GM18873 (cell line): Measurements from ENCODE around the gene CFAP61.
A peak's percentile ranks its signal among the peaks of the same experiment; 100 is the strongest.

ENCODE experiments used
- ATAC-seq: cut with Tn5 transposase; IDR thresholded peaks from one replicate; pipeline ENCODE4 v1.9.1; 2021; ENCODE audit warnings: mild to moderate bottlenecking, moderate library complexity, moderate number of reproducible peaks; ENCODE audit not compliant: unreplicated experiment, low FRiP score

Gene CFAP61

DNA sequence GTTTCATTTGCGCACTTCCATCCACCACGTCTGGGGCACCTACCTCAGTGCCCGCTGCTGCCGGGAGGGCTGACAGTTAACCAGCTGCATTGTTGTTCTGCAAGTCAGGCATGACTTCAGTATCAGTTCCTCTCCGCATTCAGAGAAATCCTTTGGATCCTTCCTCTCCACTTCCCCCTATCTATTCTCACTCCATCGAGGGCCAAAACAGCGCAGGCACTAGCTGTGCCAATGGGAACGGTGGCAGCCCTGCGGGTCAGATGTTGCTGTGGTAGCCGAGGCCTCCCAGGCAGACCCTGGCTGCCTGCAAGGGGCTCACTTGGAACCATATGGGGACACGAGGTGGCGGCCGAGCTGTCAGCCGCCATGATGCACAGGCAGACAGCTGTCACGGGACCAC is 251.4 kb downstream of the CFAP61 start:
- no peak for ATAC-seq

DNA sequence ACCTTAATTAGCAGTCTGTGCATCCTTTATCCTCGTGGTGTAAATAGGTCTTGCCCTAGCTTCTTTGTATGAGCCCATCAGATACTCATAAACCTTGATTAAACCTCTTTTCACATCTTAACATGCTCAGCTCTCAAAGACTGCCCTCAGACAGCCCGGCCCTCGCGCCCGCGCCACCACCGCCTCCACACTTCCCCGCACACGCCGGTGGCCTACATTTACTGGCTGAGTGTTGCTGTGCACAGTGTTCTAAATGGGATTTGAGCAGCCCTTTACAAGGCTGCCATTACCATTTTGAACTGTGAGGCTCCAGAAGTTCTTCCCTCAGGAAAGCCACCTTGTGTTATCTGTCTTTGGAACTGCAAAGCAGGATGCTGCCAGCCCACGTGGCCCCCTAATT is 252.6 kb downstream of the CFAP61 start:
- no peak for ATAC-seq

DNA sequence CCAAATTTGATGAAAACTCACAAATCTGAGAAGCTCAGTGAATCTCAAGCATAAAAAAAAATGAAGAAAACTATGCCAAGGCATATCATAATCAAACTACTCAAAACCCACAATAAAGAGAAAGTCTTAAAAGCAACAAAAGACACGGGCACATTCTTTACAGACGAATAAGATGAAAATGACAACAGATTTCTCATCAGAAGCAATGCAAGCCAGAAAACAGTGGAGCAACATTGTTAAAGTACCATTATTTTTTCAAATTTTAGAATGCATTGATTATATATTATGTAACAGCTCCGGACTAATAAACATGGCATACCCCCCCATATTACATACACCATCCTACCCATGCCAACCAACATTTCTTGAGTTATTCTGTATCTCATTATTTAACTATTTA is 260.2 kb downstream of the CFAP61 start:
- no peak for ATAC-seq

DNA sequence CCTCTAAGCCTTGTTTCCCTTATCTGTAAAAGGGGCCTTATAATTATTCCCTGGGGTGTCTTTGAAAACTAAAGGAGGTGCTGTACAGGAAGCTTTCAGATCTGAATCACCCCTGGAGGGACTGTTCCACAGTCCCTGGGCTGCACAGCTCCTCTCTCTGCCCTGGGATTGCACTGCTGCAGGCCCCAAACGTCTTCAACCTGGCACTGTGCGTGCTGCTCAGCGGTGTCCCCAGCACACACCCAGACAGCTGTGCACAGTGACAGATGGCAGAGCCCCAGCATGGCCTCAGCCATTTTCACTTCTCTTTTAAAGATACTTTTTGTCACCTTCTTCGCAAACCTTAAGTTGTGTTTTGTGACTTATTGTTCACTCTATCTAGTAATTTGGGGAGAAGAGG is 264.9 kb downstream of the CFAP61 start:
- ATAC-seq = peak; percentile 56

DNA sequence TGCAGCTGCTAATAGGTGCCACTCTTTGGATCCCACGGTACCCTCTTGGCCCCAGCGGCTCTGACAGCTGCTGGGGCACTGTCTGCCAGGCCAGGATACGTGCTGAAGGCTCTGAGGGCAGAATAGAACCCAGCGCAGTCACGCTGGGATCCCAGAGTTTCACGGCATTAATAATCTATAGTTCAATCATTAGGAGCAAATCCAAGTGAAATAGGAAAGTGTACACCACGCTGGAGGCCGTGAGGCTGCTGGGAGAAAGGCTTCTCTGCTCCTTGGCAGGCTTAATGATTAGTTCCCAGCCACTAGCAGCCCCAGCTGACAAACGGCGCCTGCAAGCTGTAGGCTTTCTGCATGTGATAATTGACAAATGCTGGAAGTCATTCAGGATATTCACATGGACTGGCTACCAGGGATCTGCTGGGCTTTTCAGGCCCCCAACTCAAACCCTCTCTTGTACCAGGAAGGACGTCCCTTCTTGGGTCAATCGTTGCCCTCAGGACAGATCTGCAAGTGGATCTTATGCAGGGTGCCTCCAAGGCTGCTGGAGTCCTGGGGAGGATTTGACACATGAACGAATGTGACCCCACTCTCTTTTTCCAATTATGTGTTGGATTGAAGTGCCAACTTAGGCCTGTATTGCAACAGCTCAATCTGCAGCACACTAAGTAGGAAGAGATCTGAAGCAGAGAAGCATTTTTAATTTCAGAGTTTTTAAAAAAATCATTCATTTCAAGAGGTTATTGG is 265.5 kb downstream of the CFAP61 start:
- peak; percentile 24 for ATAC-seq

DNA sequence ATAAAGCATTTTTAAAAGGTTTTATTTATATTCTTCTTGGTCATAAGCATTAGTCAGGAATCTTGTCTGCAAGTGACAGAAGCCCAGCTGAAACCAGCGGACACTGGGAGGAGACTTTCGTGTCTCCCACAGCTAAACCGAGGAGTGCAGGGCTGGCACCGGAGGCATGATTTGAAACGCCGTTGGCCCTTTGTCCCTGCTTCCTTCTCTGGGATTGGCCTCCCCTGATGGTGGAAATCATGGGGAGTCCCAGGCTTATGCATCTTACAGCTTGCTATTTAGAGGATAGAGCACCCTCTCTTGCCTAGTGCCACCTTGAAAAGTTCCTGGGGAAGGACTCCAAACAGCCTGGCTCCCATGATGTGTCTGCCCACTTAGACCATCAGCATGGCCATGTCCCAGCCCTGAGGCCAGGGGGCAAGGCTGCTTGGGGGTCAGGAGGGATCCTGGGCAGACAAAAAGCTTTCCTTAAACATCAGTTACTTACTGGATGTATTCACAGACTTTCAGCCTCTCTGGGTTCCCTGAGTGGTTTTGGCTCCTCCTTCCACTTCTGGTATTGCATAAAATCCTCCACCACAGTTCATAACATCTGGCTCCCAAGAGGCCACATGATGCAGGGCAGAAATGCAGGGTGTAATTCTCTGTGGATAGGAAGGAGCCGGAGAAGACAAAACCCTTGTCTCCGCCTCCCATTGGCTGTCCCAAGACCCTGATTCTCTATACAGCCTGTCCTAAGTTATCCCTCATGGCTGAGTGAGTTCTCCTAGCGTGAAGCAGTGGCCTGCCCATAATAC is 266.2 kb downstream of the CFAP61 start:
- no peak for ATAC-seq

DNA sequence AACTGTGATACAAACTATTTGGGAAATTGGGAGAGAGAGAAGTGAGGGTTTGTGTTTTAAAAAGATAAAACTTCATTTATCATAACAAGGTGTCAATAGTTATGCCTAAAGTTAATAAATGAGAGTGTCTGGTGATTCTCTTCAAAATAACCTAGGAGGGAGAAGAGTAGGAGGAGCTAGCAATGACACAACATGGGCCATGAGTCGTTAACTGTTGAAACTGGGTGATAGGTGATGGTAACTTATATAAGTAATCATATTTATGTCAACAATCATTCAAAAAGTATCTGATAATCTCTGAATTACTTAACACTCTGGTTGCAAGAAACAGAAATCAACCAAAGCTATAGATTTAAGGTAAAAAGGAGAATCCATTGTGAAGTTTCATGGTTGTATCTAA is 268.8 kb downstream of the CFAP61 start:
- ATAC-seq = no peak

DNA sequence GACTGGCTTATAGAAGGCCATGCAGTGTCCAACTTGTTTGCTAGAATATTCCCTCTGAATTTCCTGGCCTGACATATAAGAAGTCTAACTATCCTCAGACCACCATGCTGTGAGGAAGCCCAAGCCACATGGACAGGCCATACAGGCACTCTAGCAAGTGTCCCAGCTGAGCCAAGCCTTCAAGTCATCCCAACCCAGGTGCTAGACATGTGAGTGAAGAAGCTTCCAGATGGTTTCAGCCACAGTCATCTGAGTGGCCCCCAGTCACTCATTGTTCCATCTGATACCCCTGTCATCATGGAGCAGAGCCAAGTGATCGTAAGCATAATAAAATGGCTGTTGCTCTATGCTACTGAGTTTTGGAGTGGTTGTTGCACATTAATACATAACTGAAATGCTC is 269.6 kb downstream of the CFAP61 start:
- no peak for ATAC-seq

DNA sequence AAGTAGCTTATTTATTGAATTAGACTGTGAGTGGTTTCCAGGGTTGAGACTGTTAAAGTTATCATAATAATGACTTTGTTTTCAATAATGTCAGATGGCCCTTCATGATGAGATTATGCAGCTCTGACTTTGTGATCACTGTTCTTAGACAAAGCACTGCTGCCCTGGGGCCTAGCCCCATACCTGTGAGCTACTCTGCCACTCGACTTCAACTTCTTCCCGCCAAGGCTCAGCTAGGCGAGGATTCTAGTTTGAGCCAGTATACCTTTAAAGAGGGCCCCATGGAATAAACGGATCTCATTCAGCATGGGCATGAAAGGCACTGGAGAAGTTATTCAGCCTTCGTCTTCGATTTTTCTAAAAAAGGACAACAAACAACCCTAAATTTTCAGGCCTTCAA is 270.6 kb downstream of the CFAP61 start:
- no peak for ATAC-seq

DNA sequence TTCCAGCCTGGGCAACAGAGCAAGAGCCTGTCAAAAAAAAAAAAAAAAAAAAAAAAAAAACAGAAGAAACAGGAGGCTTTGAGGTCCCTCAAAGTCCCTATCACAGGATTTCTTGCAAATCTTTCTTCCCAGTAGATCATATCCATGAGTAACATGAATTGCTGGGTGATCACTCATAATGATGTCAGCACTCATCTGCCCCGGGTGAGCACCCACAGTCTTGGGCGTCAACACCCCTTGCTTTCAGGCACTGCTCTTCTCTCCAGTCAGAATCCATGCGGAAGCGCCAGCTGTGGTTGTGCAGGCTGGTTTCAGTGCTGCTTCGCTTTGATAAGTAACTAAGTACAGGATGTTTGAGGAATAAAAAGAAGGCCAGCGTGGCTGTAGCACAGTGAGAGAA is 275.4 kb downstream of the CFAP61 start:
- ATAC-seq = no peak

DNA sequence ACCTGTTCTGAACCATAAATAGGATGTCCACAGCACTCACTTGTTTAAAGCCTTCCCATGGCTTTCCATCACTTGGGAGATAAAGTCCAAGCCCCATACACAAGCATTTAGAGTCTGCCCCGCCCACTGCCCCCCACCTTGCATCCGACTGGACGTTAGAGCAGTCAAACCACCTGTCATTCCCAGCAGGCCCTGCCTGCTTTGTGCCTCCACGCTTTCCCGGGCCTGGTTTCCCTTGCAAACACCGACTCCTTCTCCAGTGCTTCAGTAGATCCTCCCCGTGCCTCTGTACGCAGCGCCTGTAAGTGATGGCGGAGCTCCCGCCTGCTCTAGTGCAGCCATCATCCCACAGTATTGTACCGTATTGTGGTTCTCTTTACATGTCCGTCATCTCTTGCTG is 277.2 kb downstream of the CFAP61 start:
- no peak for ATAC-seq

DNA sequence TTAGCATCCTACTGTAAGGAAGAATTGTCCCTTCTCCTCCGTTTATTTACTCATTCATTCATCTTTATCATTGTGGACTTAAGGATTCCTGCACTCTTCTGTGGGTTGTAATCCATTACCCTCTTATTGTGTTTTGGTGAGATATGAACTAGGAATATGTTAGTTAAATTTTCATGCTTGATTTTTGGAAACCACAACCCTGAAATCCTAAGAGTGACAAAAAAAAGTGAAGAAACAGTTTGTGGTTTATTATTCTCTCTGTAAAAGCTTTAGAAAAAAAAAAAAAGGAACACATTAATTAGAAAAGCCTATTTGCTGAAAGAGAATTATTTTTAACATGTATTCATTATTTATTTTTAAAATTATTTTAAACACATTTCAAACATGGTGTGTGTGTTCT is 278.8 kb downstream of the CFAP61 start:
- no peak for ATAC-seq

DNA sequence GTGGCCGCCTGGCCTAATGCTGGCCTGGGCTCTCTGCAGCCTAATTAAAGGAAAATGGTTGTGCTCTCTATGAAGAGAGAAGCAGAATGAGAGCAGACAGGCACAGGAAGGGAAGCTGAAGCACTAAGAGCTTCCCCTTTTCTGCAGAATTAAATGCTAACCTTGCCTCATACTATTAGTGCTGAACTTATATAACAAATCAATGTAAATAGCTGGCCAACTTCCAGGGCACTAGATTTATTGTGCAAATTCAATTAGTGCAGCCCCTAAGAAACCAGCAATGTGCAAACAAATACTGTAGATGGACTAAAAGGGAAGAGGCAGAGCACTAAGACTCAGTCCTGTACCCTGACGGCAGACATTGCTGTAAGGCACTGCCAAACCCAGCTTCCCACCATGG is 279.5 kb downstream of the CFAP61 start:
- no peak for ATAC-seq

DNA sequence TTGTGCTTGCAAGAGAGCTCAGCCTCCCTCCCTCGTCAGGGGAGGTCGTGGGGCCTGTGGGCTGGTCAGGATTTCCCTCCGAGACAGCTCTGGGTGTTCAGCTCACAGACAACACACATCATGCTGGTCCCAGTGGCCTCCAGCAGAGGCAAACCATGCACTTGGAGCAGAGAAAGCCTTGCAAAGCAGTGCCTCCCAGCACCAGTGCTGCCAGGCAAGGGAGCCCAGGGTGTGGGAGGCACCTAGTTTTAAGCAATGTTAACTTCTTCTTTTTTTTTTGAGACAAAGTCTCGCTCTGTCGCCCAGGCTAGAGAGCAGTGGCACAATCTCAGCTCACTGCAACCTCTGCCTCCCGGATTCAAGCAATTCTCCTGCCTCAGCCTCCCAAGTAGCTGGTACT is 281.5 kb downstream of the CFAP61 start:
- ATAC-seq = no peak

DNA sequence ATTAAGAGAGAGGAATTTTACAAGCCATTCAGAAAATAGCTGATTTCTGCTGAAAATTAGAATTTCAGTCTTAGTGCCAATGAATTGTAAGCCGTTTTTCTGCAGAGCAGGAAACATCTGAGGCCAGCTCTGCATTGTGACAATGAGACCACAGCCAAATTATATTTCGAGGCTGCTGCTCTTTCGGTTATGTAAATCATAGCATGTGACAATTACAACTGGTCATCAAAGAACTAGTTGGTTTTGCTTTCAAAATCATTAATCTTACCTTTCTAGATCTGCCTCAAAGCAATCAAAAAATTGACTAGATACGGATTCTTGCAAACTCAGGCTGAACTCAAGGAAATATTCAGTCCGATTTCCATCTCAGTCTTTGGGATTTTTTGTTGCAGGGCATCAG is 282.2 kb downstream of the CFAP61 start:
- peak; percentile 91 for ATAC-seq

DNA sequence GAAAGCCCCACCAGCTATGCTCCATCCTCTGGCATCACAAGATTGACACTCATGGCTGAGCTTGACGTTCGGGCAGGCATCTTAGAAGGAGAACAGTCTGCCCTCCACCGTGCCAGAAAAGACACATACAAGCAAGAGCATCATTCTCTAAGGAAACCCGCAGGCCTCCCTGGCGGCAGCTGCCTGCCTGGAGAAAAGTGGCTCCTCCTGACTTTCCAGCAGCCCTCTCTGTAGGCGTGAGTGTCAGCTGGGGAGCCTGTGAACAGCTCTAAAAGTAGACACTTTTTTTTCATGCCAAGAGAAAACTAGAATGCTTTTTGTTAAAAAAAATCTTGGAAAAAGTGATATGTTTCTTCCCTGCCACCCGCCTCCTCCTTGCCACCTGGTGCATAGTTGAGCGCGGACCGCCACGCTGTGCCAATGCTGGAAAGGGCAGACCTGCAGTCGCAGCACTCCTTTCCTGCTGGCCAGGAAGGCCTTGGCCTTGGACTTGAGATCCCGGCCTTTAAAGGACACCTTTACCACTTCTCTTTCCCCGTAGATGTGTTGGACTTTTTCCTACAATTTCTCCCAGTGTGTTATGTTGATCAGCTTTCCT is 285.9 kb downstream of the CFAP61 start:
- no peak for ATAC-seq

DNA sequence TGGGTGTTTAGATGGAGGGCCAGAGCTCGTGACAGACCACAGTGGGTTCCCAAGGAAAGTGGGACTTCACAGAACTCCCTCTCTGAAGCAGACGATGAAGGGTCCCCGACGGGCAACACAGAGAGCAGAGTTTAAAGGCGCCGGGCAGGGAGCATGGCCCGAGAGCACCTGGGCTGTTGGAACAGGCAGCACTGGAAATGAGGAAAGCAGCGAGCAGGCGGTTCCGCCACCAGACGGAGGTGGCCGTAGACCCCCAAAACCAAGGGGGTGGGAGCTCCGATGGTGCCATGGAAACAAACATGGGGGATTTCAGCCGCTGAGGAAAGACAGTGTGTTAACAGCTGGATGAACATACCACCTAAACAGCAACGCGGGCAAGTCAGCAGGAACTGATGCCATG is 288.1 kb downstream of the CFAP61 start:
- no peak for ATAC-seq

DNA sequence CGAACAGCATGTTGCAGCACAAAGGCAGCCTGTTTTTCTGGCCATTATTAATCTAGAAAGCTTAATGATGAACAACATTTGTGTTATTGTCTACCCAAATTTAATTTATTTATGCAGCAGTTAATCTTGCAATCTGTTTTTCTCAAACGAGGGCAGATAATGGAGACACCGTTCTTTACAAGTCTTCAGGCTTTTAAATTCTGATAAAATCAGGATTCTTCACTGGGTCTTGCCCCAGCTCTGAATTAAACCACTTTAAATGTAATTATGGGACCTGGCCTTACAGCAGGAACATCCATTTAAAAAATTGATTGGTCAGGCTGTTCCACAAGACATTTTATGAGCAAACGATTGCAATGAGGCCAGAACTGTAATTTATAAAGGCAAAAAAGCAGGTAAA is 289.0 kb downstream of the CFAP61 start:
- ATAC-seq = no peak

DNA sequence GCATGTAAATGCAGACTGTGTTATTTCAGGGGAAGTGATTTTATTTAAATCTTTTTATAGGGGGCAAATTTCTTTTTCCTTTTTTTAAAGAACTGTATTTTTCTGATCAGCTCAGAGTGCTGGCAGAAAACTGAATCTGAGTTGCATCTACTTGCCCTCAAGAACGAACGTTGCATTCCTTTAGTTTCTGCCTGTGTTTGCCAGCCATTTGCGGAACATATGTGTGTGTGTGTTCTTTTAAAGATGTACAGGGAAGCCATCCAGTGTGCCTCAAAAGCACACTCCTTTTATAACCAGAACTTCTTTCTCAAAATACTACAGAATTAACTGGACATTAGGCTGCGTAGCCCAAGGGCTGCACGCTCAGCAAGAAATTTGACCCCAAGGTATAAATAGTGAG is 289.7 kb downstream of the CFAP61 start:
- no peak for ATAC-seq

DNA sequence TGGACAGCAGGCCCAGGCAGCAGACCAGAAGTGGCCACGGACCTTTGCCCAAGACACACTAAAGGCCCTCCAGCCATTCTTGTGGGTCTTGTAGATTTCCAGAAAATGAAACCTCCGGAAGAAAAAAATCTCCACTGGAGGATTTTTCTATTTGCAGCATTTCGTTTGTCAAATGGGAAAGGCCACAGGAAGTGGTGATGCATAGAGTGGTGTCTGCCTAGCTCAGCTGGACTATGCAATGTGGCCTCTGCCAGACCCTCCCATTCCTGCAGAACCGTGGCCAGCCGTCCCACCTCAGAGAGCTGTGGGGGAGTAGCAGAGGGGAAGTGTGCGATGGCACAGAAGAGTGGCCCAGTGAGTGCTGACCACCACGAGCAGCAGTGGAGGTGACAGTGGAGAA is 291.6 kb downstream of the CFAP61 start:
- ATAC-seq = no peak

DNA sequence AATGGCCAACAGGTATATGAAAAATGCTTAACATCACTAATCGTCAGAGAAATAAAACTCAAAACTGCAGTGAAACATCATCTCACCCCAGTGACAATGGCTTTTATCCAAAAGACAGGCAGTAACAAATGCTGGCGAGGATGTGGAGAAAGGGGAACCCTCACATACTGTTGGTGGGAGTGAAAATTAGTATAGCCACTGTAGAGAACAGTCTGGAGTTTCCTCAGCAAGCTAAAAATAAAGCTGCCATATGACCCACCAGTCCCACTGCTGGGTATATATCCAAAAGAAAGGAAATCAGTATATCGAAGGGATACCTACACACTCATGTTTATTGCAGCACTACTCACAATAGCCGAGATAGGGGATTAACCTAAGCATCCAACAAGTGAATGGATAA is 292.1 kb downstream of the CFAP61 start:
- ATAC-seq = no peak

DNA sequence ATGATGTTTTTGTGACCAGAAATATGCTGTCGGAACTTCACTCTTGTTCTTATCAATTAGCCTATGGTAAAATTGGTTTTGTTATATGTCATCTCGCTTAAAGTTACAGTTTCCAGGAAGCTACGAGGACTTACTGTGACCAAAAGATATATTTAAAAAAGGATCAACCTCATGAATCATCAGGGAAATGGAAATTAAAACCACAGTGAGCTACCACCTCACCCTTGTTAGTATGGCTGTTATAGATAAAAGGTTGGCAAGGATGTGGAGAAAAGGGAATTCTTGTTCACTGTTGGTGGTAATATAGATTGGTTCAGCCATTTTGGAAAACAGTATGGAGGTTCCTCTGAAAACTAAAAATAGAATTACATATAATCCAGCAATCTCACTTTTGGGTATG is 301.2 kb downstream of the CFAP61 start:
- no peak for ATAC-seq
